GM12891 (cell line): ENCODE measurements around the gene ZNF627.
"Not testable (repeated sequence)": the region's sequence is repeated elsewhere in the genome, so short reads cannot be mapped to it uniquely, and the experiment has no call there.

ENCODE experiments used
- DNase-seq: peaks from one replicate; pipeline ENCODE4 v3.0.0; 2011; ENCODE audit warnings: low spot score; ENCODE audit not compliant: insufficient read length
- FAIRE-seq: peaks from 2 replicates; lab custom pipeline; 2011; peaks lifted over from hg19 to GRCh38; lab: Jason Lieb, UNC
- PAX5 ChIP-seq: IDR thresholded peaks from 2 replicates; pipeline ENCODE4 v1.6.1; 2011; ENCODE audit warnings: low read length, moderate library complexity, mild to moderate bottlenecking; ENCODE audit not compliant: insufficient read depth, severe bottlenecking
- POLR2A ChIP-seq: IDR thresholded peaks from 2 replicates; pipeline ENCODE4 v1.6.1; 2011; ENCODE audit warnings: low read depth, low read length, control low read depth
- POLR2AphosphoS5 ChIP-seq: IDR thresholded peaks from 2 replicates; pipeline ENCODE4 v1.6.1; 2011; ENCODE audit warnings: low read depth, low read length, control low read depth
- POU2F2 ChIP-seq: IDR thresholded peaks from 2 replicates; pipeline ENCODE4 v1.6.1; 2011; ENCODE audit warnings: low read depth, mild to moderate bottlenecking, control low read depth, low read length, moderate library complexity
- SPI1 ChIP-seq: IDR thresholded peaks from 2 replicates; pipeline ENCODE4 v1.6.1; 2011; ENCODE audit warnings: low read depth, low read length, control low read depth
- TAF1 ChIP-seq: IDR thresholded peaks from 2 replicates; pipeline ENCODE4 v1.6.1; 2011; ENCODE audit warnings: low read depth, low read length, control low read depth

The ZNF627 gene

DNA sequence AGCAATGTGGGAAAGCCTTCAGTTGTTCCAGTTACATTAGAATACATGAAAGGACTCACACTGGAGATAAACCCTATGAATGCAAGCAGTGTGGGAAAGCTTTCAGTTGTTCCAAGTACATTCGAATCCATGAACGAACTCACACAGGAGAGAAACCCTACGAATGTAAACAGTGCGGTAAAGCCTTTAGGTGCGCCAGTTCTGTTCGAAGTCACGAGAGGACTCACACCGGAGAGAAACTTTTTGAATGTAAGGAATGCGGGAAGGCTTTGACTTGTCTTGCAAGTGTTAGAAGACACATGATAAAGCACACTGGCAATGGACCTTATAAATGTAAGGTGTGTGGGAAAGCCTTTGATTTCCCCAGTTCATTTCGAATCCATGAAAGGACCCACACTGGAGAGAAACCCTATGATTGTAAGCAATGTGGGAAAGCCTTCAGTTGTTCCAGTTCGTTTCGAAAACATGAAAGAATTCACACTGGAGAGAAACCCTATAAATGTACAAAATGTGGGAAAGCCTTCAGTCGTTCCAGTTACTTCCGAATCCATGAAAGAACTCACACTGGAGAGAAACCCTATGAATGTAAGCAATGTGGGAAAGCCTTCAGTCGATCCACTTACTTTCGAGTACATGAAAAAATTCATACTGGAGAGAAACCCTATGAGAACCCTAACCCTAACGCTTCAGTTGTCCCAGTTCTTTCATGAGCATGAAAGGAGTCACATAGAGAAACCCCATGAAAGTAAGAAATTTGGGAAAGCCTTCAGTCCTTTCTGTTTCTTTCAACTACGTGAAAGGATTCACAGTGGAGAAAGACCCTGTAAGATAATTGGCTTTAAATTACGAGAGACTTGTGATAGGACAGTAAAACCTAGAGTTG lies 20.1 kb downstream of the ZNF627 start:
- DNase-seq (no peak), FAIRE-seq (no peak)
- TF ChIP-seq TAF1 (no peak), PAX5 (no peak), POLR2A (no peak), POLR2AphosphoS5 (no peak), POU2F2 (no peak), SPI1 (no peak)

DNA sequence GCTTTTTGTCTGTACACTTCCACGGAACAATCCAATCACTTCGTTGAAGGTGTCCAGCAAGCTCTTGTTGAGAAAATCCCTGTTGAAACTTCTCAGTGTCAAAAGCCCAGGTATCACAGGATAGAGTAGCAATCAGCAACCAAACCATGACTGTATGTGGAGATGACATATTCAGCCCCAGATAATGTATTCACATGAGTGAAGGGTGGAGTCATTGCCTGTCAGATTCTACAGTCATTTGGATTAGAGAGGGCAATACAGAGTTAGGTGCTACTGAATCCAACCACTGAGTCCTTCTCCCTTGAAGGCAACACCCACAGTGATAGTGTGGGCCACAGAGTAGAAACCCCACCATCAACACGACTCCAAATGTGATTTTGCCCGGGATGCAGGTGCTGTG lies 23.3 kb downstream of the ZNF627 start:
- DNase-seq (no peak), FAIRE-seq (no peak)
- no peak for TF ChIP-seq SPI1
- no peak for TF ChIP-seq POLR2A
- TF ChIP-seq TAF1 = no peak
- no peak for TF ChIP-seq PAX5
- no peak for TF ChIP-seq POU2F2
- TF ChIP-seq POLR2AphosphoS5 = no peak

DNA sequence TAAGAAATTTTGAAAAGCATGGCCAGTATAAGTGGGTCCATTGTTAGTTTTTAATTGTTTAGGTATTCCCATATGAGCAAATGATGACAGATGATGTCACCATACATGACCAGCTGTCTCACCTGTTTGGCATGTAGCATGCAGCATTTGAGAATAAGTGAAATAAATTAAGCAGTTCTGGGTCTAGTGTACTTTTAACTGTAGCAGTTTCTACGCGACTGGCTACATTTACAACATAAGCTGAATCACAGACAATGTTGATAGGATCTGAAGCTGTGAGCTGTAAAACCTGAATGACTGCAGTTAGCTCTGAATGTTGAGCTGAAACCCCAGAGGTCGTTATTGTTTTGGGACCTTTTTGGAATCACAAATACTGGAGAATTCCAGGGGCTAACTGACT lies 25.1 kb downstream of the ZNF627 start:
- not testable (repeated sequence) for FAIRE-seq, DNase-seq

DNA sequence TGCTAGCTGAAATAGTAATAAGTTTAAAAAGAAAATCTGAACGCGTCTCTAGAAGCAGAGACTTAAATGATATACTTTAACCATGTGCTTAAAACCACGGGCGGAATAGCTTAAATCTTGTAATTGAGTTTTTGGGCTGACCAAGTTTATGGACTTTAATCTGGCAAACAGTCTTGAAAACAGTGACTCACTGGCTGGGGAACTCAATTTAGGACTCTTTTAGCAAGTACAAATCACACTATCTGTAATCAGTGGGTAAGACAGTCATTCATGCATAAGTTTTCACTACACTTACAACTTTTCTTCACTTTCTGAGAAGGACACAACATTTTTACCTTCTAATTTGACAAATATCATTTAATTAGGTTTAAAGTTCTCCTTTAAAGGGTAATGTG lies 26.8 kb downstream of the ZNF627 start:
- TF ChIP-seq POU2F2 (no peak), SPI1 (no peak), TAF1 (no peak), POLR2AphosphoS5 (no peak), PAX5 (no peak), POLR2A (no peak)
- FAIRE-seq (peak; percentile 26), DNase-seq (no peak)

DNA sequence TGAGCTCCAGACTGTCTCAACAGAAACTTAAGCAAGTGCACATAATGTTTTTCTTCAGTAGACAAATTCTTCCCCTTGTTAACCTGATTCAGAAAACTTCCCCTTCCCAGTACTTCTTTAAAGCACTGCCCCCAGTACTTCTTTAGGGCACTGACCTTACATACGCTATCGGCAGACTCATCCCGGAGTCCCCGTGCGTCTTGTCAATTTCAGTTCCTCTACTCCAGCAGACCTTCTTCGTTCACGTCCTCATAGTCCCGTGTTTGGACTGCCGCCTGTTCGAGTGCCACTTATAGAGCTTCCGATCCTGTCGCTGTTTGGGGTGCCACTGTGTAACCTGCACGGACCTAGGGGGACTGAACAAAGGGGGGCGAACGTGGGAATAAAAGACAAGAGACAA lies 29.0 kb downstream of the ZNF627 start:
- DNase-seq = no peak
- no peak for FAIRE-seq
- TF ChIP-seq SPI1 (no peak), POU2F2 (no peak)

DNA sequence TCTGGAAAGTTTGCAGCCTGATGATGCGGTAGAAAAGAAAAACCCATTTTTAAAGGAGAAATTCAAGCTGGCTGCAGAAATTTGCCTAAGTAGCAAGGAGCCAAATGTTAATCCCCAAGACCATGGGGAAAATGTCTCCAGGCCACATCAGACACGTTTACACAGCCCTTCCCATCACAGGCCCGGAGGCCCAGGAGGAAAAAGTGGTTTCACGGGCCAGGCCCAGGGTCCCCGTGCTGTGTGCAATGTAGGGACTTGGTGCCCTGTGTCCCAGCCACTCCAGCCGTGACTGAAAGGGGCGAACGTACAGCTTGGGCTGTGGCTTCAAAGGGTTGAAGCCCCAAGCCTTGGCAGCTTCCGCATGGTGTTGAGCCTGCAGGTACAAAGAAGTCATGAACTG lies 35.9 kb downstream of the ZNF627 start:
- DNase-seq = no peak
- no peak for FAIRE-seq
- TF ChIP-seq POU2F2 (no peak), SPI1 (no peak), POLR2AphosphoS5 (no peak), PAX5 (no peak), TAF1 (no peak), POLR2A (no peak)

DNA sequence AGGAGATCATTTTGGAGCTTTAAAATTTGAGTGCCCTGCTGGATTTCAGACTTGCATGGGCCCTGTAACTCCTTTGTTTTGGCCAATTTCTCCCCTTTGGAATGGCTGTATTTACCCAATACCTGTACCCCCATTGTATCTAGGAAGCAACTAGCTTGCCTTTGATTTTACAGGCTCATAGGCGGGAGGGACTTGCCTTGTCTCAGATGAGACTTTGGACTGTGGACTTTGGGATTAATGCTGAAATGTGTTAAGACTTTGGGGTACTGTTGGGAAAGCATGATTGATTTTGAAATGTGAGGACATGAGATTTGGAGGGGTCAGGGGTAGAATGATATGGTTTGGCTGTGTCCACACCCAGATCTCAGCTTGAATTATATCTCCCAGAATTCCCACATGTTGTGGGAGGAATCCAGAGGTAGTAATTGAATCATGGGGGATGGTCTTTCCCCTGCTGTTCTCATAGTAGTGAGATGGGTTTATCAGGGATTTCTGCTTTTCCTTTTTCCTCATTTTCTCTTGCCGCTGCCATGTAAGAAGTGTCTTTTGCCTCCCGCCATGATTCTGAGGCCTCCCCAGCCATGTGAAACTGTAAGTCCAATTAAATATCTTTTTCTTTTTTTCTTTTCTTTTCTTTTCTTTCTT lies 36.9 kb downstream of the ZNF627 start:
- not testable (repeated sequence) for FAIRE-seq, DNase-seq

DNA sequence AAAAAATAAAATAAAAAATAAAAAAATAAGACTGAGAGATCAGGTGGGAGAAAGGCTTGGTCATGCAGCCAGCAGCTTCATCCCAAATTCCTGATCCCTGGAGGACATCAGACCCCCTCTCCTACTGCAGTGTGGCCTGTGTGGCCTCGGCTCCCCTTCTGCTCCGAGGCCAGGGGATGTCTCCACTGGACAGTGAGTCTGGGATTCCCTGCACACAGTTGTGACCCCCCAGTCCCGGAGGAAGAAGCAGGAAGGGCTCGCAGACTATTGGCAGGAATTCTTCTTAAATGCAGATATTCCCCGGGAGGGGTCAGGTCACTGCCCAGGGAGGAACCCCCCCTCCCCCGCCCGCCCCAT lies 41.9 kb downstream of the ZNF627 start:
- DNase-seq (no peak), FAIRE-seq (no peak)
- TF ChIP-seq POLR2A (no peak), SPI1 (no peak), POU2F2 (no peak), TAF1 (no peak), PAX5 (no peak), POLR2AphosphoS5 (no peak)

DNA sequence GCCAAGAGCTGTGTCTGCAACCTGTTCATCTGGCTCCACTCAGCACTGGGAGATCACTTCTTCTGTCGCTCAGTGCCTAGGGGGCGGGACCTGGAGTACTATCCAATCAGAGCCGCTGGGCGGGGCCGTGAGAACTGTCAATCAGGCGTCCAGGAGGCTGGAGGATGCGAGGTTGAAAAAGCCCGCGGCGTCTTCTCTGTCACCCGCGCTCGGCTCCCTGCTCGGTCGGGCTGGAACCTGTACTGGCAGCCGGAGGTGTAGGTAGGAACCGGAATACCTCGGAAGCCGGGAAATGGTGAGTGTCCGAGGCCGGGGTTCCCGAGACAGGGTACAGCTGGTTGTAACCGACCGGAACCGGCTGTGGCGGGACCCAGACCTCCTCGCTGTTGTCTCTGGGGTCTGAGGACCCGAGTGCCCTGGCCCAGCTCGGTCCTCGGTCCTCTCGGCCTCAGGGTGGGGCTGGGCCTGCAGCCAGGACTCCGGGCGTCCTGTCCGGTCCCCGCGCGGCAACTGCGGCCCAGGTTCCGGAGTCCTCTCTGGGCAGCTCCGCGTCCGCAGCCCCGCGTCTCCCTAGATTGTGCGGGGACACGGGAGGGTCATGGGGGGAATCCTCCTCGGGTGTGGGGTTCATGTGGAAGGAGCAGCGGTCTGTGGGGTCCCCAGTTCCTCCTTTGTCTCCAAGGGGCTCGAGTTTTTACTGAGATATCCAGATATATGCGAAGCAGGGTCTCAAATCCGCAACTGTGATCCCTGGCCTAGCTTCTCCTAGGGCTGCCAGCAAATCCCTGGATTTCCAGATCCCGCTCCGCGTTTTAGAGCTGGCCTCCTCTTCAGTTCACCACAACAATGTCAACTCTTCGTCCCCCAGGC lies 42.6 kb downstream of the ZNF627 start:
- peak; percentile 90 for DNase-seq
- peak; percentile 85 for FAIRE-seq
- TF ChIP-seq POLR2AphosphoS5 (no peak), POU2F2 (no peak), SPI1 (no peak), TAF1 (no peak), POLR2A (no peak), PAX5 (no peak)

DNA sequence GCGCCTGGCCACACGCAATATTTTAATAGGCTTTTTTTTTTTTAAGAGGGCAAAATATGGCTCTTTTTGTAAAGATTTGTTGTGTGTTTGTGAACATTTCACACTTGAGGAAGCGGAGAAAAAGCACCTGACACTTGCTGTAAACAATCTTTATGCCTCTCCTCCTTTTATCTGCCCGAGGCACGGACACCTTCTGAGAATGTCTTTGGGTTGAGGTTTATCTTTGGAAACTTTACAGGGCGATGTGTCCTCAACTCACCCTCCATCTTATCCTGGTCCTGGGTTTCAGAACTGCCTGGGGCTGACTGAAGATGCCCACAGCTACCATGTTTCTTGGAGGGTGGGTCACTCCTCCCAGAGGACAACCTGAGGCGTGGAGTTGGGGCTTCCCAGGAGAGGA lies 44.0 kb downstream of the ZNF627 start:
- DNase-seq = no peak
- TF ChIP-seq PAX5 (no peak), TAF1 (no peak), POLR2A (no peak)
- no peak for FAIRE-seq
